ENCODE results near the gene CGB8.

Gene CGB8

DNA sequence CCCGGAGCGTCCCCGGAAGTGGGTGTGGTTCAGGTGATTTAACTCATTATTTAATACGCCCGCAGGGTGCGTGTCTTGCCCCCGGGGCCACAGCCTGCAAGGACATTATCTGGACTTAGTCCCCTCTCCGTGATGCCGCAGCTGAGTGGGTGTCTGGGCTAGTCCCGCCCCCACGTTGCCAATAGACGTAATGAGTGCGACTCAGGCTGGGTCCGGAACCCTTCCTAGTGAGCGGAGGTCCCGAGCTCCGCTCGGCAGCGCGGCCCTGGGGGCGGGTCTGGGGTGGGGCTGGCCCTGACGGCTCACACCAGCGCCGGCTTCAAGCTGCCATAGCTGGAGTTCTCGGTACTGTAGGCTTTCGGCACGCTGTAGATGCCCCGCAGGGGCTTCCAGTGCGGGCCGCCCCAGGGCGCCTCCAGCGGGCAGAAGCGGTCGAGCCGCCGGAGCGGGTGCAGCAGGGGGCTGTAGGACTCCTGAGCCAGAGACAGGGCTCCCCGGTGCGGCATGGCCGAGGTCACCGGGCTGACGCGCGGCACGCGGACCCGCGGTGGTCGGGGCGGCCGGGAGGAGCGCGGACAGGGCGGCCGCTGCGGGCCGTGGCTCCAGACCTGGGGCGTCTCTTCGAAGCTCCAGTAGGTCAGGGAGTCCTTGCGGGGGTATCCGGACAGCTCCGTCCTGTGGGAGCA is 31.1 kb downstream of the CGB8 start (continued):
- TF ChIP-seq, protein P1, sequence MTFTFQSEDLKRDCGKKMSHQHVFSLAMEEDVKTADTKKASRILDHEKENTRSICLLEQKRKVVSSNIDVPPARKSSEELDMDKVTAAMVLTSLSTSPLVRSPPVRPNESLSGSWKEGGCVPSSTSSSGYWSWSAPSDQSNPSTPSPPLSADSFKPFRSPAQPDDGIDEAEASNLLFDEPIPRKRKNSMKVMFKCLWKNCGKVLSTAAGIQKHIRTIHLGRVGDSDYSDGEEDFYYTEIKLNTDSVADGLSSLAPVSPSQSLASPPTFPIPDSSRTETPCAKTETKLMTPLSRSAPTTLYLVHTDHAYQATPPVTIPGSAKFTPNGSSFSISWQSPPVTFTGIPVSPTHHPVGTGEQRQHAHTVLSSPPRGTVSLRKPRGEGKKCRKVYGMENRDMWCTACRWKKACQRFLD (tag by site-specific recombination; IDR thresholded peaks at IDR 0.05): no peak
- TF ChIP-seq ZNF362 (tag by site-specific recombination; IDR thresholded peaks at IDR 0.05) (no peak), KLF1 (tag by site-specific recombination; IDR thresholded peaks at IDR 0.05) (peak; percentile 93), ZFHX2 (tag by site-specific recombination; conservative IDR thresholded peaks at IDR 0.05) (peak; percentile 86), ZBTB7A (tag by site-specific recombination; IDR thresholded peaks at IDR 0.05; ENCODE audit: low read depth) (no peak), ZBTB1 (tag by site-specific recombination; IDR thresholded peaks at IDR 0.05) (no peak), ZNF747 (tag by site-specific recombination; IDR thresholded peaks at IDR 0.05) (no peak), ZNF16 (tag by site-specific recombination; IDR thresholded peaks at IDR 0.05; ENCODE audit: low read depth) (no peak), ZNF335 (tag by site-specific recombination; conservative IDR thresholded peaks at IDR 0.05) (peak; percentile 60), GFI1B (tag by site-specific recombination; IDR thresholded peaks at IDR 0.05) (no peak), BCL11B (tag by site-specific recombination; IDR thresholded peaks at IDR 0.05; ENCODE audit: low read depth) (0 out of 2 replicates have a peak, but pooled peaks have one; percentile 20), ZNF514 (tag by site-specific recombination; IDR thresholded peaks at IDR 0.05) (no peak), ZNF664 (tag by site-specific recombination; IDR thresholded peaks at IDR 0.05) (no peak), GLIS1 (tag by site-specific recombination; IDR thresholded peaks at IDR 0.05) (peak; percentile 49), ZBTB17 (tag by site-specific recombination; IDR thresholded peaks at IDR 0.05) (peak; percentile 64), ZNF670 (tag by site-specific recombination; IDR thresholded peaks at IDR 0.05; ENCODE audit: low read depth) (no peak), YY1 (tag by site-specific recombination; IDR thresholded peaks at IDR 0.05) (no peak), ZNF416 (tag by site-specific recombination; IDR thresholded peaks at IDR 0.05) (no peak), YY2 (tag by site-specific recombination; IDR thresholded peaks at IDR 0.05) (no peak), ZNF560 (tag by site-specific recombination; IDR thresholded peaks at IDR 0.05; ENCODE audit: borderline replicate concordance) (no peak), ZNF785 (tag by site-specific recombination; IDR thresholded peaks at IDR 0.05) (no peak), PRDM6 (tag by site-specific recombination; IDR thresholded peaks at IDR 0.05) (no peak), ZNF571 (tag by site-specific recombination; IDR thresholded peaks at IDR 0.05) (no peak), GLI2 (tag by site-specific recombination; IDR thresholded peaks at IDR 0.05; ENCODE audit: borderline replicate concordance, low read depth) (no peak), ZNF624 (tag by site-specific recombination; IDR thresholded peaks at IDR 0.05) (no peak), HOXC10 (CRISPR knock-in tag; IDR thresholded peaks at IDR 0.05) (no peak), ZNF146 (tag by site-specific recombination; IDR thresholded peaks at IDR 0.05) (no peak), ZXDB (tag by site-specific recombination; IDR thresholded peaks at IDR 0.05) (peak; percentile 72), ZNF501 (tag by site-specific recombination; IDR thresholded peaks at IDR 0.05) (no peak)
- TF ChIP-seq, protein P2, sequence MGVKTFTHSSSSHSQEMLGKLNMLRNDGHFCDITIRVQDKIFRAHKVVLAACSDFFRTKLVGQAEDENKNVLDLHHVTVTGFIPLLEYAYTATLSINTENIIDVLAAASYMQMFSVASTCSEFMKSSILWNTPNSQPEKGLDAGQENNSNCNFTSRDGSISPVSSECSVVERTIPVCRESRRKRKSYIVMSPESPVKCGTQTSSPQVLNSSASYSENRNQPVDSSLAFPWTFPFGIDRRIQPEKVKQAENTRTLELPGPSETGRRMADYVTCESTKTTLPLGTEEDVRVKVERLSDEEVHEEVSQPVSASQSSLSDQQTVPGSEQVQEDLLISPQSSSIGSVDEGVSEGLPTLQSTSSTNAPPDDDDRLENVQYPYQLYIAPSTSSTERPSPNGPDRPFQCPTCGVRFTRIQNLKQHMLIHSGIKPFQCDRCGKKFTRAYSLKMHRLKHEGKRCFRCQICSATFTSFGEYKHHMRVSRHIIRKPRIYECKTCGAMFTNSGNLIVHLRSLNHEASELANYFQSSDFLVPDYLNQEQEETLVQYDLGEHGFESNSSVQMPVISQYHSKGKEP (tag by site-specific recombination; IDR thresholded peaks at IDR 0.05): no peak
- TF ChIP-seq, protein P3, sequence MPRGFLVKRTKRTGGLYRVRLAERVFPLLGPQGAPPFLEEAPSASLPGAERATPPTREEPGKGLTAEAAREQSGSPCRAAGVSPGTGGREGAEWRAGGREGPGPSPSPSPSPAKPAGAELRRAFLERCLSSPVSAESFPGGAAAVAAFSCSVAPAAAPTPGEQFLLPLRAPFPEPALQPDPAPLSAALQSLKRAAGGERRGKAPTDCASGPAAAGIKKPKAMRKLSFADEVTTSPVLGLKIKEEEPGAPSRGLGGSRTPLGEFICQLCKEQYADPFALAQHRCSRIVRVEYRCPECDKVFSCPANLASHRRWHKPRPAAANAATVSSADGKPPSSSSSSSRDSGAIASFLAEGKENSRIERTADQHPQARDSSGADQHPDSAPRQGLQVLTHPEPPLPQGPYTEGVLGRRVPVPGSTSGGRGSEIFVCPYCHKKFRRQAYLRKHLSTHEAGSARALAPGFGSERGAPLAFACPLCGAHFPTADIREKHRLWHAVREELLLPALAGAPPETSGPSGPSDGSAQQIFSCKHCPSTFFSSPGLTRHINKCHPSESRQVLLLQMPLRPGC (tag by site-specific recombination; IDR thresholded peaks at IDR 0.05): no peak
- TF ChIP-seq, protein P4, sequence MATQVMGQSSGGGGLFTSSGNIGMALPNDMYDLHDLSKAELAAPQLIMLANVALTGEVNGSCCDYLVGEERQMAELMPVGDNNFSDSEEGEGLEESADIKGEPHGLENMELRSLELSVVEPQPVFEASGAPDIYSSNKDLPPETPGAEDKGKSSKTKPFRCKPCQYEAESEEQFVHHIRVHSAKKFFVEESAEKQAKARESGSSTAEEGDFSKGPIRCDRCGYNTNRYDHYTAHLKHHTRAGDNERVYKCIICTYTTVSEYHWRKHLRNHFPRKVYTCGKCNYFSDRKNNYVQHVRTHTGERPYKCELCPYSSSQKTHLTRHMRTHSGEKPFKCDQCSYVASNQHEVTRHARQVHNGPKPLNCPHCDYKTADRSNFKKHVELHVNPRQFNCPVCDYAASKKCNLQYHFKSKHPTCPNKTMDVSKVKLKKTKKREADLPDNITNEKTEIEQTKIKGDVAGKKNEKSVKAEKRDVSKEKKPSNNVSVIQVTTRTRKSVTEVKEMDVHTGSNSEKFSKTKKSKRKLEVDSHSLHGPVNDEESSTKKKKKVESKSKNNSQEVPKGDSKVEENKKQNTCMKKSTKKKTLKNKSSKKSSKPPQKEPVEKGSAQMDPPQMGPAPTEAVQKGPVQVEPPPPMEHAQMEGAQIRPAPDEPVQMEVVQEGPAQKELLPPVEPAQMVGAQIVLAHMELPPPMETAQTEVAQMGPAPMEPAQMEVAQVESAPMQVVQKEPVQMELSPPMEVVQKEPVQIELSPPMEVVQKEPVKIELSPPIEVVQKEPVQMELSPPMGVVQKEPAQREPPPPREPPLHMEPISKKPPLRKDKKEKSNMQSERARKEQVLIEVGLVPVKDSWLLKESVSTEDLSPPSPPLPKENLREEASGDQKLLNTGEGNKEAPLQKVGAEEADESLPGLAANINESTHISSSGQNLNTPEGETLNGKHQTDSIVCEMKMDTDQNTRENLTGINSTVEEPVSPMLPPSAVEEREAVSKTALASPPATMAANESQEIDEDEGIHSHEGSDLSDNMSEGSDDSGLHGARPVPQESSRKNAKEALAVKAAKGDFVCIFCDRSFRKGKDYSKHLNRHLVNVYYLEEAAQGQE (tag by site-specific recombination; IDR thresholded peaks at IDR 0.05): no peak
